NCI-H446 (cell line): ENCODE results near the gene SPI1.
"Not testable (repeated sequence)": the region's sequence is repeated elsewhere in the genome, so short reads cannot be mapped to it uniquely, and the experiment has no call there.

Experiments used
- DNase-seq, 2 experiments: peaks; one replicate each; lab custom pipeline; 2025; lab: John Stamatoyannopoulos, UW

SPI1 gene

GRCh38 chr11:47340010-47340409, 38.3 kb downstream of the SPI1 start:
- no peak for DNase-seq

- no peak for DNase-seq
These were observed 39.7 kb downstream of the SPI1 start for GRCh38 chr11:47338396-47339241.

GRCh38 chr11:47337229-47337924, 41.0 kb downstream of the SPI1 start:
- no peak for DNase-seq

- DNase-seq, result no peak
These were observed 41.8 kb downstream of the SPI1 start for GRCh38 chr11:47336595-47336994.

GRCh38 chr11:47335733-47336132, 42.6 kb downstream of the SPI1 start:
- DNase-seq, result no peak

DNA sequence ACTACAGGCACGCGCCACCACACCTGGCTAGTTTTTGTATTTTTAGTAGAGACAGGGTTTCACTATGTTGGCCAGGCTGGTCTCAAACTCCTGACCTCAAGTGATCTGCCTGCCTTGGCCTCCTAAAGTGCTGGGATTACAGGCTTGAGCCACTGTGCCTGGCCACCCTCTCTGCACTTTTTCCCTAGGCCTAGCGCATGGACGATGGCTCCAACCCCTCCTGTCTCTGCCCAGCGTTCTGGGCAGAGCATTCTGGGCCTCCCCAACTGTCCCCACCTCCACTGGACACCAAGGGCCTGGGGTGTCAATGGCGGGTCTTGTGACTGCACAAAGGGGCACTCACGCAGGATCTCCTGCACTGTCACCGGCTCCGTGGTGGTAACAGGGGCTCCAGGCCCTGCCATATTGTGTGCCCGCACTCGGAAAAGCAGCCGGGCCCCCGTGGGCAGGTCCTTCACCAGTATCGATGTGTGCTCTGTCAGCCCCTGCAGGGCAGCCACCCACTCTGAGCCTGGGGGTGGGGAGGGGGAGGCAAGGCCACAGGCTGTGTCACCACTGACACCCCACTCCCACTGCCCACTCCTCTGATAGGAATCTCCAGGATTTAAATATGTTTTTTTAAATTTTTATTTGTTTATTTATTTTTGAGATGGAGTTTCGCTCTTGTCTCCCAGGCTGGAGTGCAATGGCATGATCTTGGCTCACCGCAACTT, 43.5 kb downstream of the SPI1 start:
- DNase-seq, result not testable (repeated sequence)

DNA sequence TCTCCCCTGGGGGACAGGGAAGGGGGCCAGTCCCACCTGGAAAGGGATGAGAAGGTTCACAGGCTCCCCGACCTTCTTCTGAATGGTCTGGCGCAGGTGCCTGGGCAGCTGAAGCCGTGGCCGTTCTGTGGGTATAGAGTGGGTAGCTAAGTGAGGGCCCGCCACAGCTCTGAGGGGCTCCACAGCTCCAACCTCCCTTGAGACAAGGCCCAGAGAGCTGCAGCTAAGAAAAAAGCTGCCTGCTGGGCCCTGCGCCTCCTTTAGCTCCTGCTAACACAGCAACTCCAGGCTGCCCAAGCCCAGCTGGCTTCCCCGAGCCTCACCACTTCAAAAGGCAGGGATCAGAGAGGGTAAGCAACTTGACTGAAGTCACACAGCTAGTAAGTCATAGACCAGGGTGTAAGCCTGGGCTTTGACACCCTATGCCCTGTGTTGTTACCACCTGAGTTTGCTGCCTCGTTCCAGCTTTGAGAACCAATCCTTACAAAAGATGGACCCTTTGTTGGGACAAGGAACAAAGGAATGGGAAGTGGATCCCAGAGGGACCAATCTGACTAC, 44.4 kb downstream of the SPI1 start:
- no peak for DNase-seq

DNA sequence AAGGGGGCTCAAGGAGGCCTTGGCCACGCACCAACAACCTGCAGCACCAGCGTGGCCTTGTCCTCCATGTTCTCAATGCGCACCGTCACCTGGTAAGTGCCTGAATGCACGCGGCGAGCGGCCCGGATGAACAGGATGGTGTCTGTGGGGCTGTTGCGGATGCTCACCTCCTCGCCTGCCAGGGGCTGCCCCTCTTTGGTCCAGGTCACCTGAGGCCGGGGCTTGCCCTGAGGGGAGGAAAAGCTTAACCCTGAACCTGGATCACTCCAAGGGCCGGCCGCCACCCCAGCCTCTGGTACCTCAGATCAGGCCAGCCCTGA, 44.9 kb downstream of the SPI1 start:
- no peak for DNase-seq

DNA sequence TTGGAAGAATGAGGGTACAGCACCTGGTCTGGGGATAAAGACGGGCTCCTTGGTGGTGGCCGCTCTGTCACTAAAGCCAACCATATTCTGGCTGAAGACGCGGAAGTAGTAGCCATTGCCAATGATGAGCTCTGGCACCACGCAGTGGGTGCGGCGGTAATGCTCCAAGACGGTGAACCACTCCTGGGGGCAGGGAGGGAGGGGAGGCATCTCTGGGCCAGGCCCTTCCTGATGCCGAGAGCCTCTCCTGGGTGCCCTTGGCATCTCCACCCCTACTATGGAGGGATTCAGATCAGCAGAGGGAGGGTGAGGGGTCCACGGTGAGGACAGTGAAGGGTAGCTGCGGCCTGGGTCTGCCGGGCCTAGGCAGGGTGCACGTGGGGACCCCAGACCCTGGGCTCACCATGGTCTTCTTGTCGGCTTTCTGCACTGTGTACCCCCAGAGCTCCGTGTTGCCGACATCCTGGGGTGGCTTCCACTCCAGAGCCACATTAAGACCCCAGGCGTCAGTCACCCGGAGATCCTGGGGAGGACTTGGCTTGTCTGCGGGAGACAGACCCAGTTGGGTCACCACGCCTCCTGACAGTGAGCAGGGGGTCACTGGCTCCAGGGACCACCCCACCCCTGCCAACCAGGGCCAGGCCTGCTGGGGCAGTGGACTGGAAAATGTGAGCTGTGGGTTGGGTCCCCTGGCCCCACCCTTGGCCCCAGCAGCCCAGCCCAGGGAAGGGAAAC, 45.4 kb downstream of the SPI1 start:
- no peak for DNase-seq

DNA sequence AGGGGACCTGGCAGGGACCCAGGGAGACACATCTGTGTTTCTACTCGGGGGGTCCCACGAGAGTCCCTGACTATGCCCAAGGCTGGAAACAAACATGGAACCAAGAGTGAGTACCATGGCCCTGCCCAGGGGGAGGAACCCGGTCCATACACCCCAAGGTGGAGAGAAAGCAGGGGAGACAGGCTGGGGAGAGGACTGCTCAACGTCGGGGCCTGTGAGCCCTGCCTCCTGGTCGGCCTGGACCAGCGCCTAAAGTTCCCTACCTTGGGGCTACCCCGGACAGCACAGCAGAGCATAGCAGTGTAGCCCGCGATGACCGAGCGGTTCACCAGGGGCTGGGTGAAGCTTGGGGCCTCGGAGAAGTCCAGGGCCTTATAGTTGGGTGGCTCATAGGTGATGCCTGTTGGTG, 46.0 kb downstream of the SPI1 start:
- DNase-seq, result no peak

DNA sequence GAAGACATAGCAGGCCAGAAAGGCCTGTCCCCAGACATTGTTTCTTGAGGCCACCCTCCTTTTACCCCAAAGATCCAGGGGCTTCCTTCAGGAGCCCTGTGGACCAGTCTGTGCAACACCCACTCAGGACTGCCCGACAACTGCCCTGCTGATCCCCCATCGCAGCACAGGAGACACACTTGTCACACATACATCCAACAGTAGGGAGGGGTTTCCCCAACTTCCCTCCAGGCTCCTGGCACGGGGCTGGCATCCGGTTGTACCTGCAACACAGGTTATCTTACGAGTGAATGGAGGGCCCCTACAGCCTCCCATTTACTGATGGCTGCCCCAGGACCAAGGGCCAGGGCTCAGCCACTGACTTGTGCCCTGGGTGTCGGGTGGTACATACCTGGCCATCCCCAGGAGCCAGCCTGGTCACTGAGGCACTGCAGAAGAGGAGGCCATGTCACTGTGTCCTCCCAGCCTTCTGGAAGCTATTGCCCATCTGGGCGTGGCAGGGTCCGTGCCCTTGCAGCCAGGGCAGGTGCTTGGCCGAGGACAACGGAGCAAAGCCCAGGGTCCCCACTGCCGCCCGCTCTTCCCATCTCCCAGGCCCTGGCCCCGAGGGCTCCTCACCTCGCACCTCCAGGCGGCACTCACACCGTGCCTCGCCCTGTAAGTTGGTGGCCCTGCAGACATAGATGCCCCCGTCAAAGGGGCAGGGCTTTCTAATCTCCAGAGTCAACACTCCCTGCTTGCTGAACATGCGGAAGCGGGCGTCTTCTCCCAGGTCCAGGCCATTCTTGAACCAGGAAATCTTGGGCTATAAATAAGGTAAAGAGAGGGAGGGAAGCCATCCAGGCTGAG, 46.7 kb downstream of the SPI1 start:
- no peak for DNase-seq

- DNase-seq, result no peak
These were observed 48.1 kb downstream of the SPI1 start for GRCh38 chr11:47329987-47330931.

GRCh38 chr11:47329431-47329986, 48.8 kb downstream of the SPI1 start:
- DNase-seq, result no peak

DNA sequence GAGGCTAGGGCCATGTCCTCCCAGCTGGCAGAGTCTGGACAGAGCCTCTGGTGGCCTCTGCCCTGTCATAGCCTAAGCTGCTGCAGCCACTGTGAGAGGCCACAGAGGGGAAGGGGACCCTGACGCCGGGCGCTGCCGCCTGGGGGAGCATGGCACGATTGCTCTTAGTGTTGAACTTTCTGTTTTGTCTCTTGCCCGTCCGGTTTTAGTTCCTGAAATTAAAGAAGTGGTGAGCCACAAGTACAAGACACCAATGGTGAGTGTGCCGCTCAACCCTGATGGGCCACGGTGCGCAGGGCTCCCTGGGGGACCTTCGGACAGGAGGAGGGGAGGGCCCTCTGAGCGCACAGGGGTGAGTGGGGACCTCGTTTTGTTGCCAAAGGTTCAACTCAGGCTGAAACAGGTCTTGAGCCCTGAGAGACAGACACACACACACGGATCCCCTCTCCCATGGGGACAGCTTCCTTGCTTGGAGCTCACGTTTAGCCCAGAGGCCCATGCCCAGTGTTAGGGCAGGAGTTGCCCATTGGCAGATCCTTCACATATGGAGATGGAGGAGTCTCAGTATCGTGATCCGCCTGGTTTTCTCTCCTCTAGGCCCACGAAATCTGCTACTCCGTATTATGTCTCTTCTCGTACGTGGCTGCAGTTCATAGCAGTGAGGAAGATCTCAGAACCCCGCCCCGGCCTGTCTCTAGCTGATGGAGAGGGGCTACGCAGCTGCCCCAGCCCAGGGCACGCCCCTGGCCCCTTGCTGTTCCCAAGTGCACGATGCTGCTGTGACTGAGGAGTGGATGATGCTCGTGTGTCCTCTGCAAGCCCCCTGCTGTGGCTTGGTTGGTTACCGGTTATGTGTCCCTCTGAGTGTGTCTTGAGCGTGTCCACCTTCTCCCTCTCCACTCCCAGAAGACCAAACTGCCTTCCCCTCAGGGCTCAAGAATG, 49.6 kb downstream of the SPI1 start:
- no peak for DNase-seq

GRCh38 chr11:47327949-47328348, 50.4 kb downstream of the SPI1 start:
- no peak for DNase-seq

GRCh38 chr11:47327025-47327424, 51.3 kb downstream of the SPI1 start:
- no peak for DNase-seq

GRCh38 chr11:47326198-47326597, 52.1 kb downstream of the SPI1 start:
- DNase-seq, result no peak

DNA sequence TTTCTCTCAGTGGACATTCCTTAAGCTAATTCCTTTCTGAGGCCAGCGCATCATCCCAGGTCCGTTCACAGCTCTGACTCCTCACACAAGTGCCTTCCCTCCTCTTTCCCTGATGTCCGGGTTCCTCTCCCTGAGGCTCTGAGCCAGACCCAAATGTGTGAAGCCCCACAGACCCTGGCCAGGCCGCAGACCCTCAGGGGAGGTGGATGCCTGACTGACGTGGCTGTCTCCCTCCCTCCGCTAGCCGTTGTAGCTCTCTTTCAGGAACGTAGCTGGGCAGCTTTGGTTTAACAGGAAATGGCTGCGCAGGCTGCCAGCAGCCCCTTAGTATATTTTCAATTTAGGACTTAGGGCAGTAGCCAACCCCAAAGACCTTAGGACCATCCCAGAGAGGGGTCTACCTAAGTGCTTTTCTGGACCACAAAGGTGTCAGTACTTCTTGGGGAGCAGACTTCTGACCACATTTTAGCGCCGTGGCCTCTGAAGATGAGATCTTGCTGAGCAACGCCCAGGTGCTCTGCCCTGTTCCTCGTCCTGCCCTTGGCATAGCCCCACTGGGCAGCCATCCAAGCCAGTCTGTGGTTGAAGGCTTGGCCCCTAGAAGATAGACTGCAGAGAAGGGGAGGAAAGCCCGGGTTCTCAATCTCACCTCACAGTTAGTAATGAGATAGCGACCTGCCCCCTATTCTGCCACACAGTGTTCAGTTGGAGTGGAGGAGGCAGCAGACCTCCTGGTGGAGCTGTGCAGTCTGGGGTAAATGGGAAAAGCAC, 52.9 kb downstream of the SPI1 start:
- DNase-seq, result no peak
